HG03457 (cell line): ENCODE results near the gene ZBTB20.

ENCODE experiments used
- ATAC-seq: cut with Tn5 transposase; IDR thresholded peaks from one replicate; pipeline ENCODE4 v1.9.1; 2021; ENCODE audit warnings: moderate number of reproducible peaks; ENCODE audit not compliant: unreplicated experiment

ZBTB20 gene

DNA sequence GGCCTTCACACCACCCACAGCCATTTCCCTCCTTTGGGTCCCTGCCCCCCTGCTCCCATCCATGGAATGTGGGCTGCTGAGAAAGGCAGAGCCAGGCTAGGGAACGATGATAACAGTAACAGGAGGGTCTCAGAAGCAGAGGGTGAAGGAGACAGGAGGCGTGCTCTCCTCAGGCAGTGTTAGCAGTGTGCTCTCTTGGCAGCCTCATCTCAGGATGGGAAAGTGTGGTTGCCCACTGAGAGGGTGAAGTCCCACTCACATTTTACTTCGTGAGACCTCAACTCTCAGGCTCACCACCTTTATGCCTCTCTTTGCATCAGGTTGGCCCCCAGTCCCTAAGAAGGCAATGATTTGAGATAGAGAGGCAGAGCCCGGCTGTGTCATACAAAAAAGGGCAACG is 828.8 kb downstream of the ZBTB20 start:
- ATAC-seq, result no peak

GRCh38 chr3:114314282-114314681 is 832.8 kb downstream of the ZBTB20 start:
- no peak for ATAC-seq

- no peak for ATAC-seq
Measured at GRCh38 chr3:114313426-114313825, 833.7 kb downstream of the ZBTB20 start.

DNA sequence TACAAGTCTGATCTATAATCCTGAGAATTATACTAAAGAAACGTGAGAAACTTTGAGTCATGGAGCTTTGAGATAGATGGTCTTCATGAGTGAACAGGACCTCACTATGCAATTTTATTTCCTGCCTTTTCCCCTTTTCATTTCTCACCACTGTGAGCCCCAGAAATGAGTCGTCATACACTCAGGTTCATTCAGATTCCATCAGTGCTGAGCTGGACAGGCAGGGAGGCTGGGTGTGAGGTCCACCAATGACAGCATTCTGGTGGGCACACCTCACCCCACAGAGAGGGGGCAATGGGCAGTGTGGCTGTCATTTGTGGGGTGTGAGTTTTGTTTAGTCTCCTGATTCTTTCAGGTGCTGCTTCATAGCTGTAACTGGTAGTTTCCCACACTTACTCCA is 836.4 kb downstream of the ZBTB20 start:
- no peak for ATAC-seq

GRCh38 chr3:114308830-114309229 is 838.3 kb downstream of the ZBTB20 start:
- ATAC-seq, result peak; percentile 73

GRCh38 chr3:114308377-114308776 is 838.7 kb downstream of the ZBTB20 start:
- no peak for ATAC-seq

DNA sequence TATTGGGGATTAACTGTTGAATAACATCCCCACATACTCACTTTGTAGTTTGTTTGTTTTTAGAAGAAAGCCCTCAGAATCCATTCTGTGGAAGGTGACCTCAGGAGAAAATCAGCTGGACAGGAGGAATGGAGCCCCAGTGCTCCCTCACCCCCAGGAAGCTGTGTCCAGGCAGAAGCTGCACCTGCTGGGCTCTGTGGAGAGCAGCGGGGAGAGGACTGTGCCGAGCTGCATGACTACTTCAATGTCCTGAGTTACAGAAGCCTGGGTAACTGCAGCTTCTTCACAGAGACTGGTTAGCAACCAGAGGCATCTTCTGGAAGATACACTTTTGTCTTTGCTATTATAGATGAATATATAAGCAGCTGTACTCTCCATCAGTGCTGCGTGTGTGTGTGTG is 839.3 kb downstream of the ZBTB20 start:
- no peak for ATAC-seq

GRCh38 chr3:114307222-114307830 is 839.8 kb downstream of the ZBTB20 start:
- ATAC-seq, result peak; percentile 35

- no peak for ATAC-seq
Measured at GRCh38 chr3:114299941-114300624, 847.0 kb downstream of the ZBTB20 start.

- no peak for ATAC-seq
Measured at GRCh38 chr3:114299421-114299820, 847.7 kb downstream of the ZBTB20 start.

GRCh38 chr3:114295946-114296345 is 851.1 kb downstream of the ZBTB20 start:
- ATAC-seq, result no peak

GRCh38 chr3:114294940-114295480 is 852.1 kb downstream of the ZBTB20 start:
- ATAC-seq, result no peak

GRCh38 chr3:114293838-114294535 is 853.1 kb downstream of the ZBTB20 start, which contains the start of gene TIGIT:
Gene TIGIT (plus strand): TSS chr3:114294028. CDS start chr3:114294062, 34 bp downstream.
- ATAC-seq, result no peak

GRCh38 chr3:114290911-114291901 is 855.9 kb downstream of the ZBTB20 start:
- ATAC-seq, result peak; percentile 86

- no peak for ATAC-seq
Measured at GRCh38 chr3:114286266-114286665, 860.8 kb downstream of the ZBTB20 start.

DNA sequence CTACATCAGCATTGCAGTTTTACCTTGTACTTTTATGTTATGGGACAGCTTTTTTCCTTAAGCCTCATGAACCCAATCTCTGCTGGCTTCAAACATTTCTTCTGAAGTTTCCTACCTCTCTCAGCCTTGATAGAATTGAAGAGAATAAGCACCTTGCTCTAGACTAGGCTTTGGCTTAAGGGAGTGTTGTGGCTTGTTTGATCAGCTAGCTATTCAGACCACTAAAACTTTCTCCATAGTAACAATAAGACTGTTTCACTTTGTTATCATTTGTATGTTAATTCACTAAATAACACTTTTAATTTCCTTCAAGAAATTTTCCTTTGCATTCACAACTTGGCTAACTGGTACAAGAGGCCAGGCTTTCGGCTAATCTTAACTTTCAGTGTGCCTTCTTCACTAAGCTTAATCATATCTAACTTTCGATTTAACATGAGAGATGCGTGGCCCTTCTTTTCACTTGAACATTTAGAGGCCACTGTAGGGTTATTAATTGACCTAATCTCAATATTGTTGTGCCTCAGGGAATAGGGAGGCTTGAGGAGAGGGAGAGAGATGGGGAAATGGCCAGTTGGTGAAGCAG is 861.3 kb downstream of the ZBTB20 start:
- ATAC-seq, result no peak

- ATAC-seq, result no peak
Measured at GRCh38 chr3:114284644-114285043, 862.4 kb downstream of the ZBTB20 start.
